Activated CD8-positive, alpha-beta memory T cell treated with anti-CD3 and anti-CD28 coated beads, Interleukin-2, amount 50 U/mL, for 24 hours (primary cell): ENCODE results near the gene MUC15.

ENCODE experiments used
- DNase-seq: peaks from one replicate; pipeline ENCODE4 v3.0.0-alpha.2; 2020; ENCODE audit errors: extremely low read depth

The MUC15 gene

GRCh38 chr11:26573896-26574295 lies 1.8 kb upstream of the MUC15 start:
- DNase-seq, result no peak

DNA sequence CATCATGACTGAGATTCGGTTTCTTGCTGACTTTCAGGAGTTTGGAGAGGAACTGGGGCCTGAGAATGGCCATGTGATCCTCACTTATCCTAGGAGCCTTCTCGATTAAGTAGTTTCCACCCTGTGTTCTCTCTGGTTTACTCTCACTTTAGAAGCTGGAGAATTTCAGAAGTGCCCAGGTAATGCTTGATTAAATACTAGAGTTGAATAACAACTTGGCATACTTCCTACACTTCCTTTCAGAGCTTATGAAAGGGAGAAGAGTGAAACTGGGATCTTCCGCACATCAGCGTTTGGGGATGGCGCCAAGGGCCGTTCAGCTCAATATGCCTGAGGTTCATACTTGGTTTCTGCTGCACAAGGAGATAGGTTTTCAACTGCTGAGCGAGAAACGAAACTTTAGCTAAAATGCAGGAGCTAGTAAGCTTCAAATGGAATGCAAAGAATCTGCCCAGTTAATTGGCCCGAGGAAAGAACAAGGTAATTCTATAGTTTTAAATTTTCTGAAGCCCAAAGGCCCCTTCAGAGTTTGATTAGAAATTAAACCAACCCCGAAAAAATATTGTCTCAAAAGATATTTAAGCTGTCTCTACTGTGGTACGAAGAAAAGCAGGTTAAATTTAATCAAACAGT lies 823 bp upstream of the MUC15 start:
- DNase-seq, result no peak

- no peak for DNase-seq
These were observed 2.4 kb downstream of the MUC15 start for GRCh38 chr11:26569646-26570045.

- no peak for DNase-seq
These were observed 13.9 kb downstream of the MUC15 start for GRCh38 chr11:26558190-26558589.

- no peak for DNase-seq
These were observed 14.4 kb downstream of the MUC15 start for GRCh38 chr11:26557666-26558065.

DNA sequence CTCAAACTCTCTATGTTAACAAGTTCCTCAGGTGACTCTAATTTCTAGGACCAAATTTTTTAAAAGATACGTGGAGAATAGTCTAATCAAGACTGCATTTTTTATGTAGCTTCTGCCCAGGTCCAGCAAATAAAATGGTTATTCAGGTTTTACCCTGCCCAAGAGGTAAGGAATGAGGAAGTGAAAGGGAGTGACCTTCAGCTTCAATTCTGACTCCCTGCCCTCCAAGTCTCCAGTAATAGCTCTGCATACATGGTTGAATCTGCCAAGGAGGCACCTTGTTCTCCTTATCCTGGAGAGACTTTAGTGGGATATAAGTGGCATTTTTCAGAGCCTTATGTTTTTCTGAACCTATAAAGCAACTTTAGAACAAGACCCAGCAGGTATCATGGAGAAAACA lies 15.5 kb downstream of the MUC15 start:
- DNase-seq, result no peak

- DNase-seq, result no peak
These were observed 17.6 kb downstream of the MUC15 start for GRCh38 chr11:26554455-26554854.

DNA sequence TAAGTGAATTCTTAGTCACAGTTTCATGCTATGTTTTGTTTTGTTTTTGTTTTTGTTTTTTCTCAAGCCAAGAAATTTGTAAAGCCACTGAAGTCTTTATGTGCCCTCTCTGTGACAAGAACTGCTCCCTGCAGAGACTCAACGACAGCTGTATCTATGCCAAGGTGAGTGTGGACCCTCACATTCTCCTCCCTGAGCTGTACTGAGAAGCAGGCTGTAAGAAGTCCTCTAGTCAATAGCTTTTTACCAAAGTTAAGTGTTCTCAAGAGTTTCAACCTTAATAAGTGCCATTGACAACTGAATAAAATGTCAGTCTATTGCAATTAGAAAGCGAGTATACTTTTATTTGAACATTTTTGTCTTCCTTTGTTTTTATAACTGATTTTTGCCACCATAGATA lies 18.9 kb downstream of the MUC15 start:
- no peak for DNase-seq

DNA sequence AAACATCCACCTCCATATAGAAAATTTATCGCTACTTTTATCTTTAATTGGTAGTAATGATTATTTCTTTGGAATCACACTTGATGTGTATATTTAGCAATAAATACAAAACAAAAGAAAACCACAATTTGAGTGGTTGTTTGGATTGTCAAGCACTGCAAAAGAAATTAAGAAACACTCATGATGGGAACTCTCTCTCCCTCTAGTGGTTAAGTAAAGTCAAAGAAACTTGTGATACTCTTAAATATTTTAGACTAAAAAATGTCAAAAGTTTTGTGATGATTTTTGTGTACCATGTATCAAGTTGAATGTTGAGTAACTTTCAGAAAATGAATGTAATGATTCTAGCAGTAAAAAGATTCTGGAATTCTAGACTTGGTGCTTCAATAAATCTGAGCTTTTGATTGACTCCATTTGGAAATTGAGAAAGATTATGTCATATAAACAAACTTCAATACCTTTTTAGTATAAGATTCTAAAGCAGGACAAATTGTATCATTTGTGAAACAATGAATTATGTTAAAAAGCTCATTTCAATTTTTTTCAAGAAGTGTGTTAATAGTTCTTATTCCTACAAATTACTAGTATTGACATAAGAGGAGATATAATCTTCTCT lies 20.8 kb downstream of the MUC15 start:
- DNase-seq, result no peak

DNA sequence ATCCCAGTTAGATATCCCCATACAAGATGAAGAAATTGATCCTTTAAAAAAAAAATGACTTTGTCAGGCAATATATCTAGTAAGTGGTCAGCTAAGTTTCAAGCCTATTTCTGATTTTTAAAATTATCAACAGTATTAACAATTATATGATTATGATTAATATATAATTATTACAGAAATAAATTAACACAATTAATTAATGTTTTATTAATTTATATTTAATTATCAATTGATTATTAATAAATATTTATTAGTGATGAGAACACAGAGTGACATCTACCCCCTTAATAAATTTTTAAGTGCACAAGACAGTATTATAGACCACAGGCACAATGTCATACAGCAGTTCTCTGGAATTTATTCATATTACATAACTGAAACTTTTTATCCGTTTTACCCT lies 22.0 kb downstream of the MUC15 start:
- DNase-seq, result no peak

- DNase-seq, result no peak
These were observed 22.9 kb downstream of the MUC15 start for GRCh38 chr11:26549176-26549575.

DNA sequence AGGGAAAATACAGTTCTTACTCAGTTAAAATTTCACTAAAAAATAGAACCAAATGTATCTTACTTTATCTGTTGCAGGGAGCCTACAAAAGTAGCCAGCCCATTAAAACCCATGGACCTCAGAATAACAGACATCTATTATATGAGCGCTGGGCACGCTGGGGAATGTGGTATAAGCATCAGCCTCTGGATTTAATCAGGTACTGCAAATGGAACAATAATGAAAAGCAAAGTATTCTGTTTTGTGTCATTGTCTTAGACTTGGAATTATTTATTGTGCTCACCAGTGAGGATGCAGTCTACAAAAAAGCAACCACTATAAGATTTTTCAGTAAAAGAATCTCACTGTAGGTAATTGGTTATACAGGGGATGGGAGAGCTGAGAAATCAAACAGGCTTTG lies 30.2 kb downstream of the MUC15 start:
- no peak for DNase-seq

GRCh38 chr11:26539517-26539916 lies 32.5 kb downstream of the MUC15 start:
- no peak for DNase-seq

- no peak for DNase-seq
These were observed 34.7 kb downstream of the MUC15 start for GRCh38 chr11:26537341-26537740.

GRCh38 chr11:26527685-26528084 lies 44.4 kb downstream of the MUC15 start:
- DNase-seq, result no peak

DNA sequence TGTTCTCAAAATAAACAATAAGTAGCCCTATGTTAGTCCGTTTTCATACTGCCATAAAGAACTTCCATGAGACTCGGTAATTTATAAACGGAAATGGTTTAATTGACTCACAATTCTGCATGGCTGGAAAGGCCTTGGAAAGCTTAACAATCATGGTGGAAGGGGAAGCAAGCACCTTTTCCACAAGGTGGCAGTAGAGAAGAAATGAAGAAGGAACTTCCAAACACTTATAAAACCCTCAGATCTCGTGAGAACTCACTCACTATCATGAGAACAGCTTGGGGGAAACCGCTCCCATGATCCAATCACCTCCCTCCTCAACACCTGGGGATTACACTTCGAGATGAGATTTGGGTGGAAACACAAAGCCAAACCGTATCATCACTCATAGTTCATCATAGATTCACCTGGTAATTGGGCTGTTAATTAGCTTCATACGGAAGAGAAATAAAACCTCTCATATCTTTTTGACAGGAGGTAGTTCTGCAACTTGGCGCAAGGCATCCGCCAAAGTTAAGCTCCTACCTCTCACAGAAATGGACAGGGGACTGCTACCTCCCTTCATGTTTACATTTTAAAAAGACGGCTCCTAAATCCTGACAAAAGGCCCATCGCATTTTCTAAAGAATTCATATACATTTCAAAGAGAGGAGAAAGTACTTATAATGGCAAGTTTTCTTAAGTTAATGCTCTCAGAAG lies 49.0 kb downstream of the MUC15 start:
- no peak for DNase-seq

DNA sequence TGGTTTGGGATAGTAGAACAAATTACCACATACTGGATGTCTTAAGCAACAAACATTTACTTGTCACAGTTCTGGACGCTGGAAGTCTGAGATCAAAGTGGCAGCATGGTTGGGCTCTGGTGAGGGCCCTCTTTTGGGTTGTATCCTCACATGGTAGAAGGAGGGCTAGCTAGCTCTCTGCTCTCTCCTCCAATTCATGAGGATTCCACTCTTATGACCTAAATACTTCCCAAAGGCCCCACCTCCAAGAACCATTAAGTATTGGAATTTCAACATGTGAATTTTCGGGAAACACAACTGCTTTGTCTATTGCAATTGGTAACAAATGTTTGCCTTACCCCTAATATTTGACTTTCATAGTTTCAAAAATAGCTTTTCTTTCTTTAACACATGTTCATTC lies 52.6 kb downstream of the MUC15 start:
- no peak for DNase-seq

- no peak for DNase-seq
These were observed 59.9 kb downstream of the MUC15 start for GRCh38 chr11:26512196-26512595.

- no peak for DNase-seq
These were observed 61.3 kb downstream of the MUC15 start for GRCh38 chr11:26510756-26511155.

DNA sequence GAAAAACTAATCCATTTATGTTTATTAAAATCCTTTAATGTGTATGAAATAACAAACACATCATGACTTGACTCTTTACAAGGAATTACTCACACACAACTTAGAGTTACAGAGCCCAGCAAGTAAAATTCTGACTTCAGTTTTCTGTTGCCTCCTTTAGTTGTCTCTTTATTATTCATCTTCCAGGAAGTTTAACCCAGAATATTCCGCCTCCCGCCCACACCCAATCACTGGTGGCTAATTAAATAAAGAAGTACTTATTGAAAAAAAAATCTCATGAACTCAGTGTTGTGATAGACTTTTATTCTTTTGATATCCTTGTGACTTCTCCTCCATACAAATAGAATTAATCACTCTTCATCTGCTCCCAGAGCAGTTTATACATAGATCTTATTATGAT lies 61.9 kb downstream of the MUC15 start:
- no peak for DNase-seq
